HCT116 (cell line): ENCODE results near the gene C17orf58. TPM values are rescaled to one million over a fixed set of nuclear protein-coding genes. Genes with fewer than 3 reads are reported as not detected.

Source experiments
- ATAC-seq: fragments of 200-7000 bp; cut with Tn5 transposase; 2 replicates; pipeline ENCODE4 v1.9.1; 2020; ENCODE audit warnings: mild to moderate bottlenecking, moderate library complexity
- BruUV-seq: library from RNA; stranded (reverse); fragments of 400-500 nt; replicated peaks from 2 replicates; lab custom pipeline; 2021; lab: Mats Ljungman, UMichigan
- CTCF ChIA-PET: fragments of 300-600 bp; sonication (Branson Sonifier 250); formaldehyde crosslinking; loops from one replicate; lab custom pipeline; 2021; ENCODE audit warnings: antibody characterized with exemption; lab: Charles Lee
- POLR2A ChIA-PET: fragments of 300-600, 350-600 bp; sonication (Branson Sonifier 250); formaldehyde crosslinking; loops from one replicate; lab custom pipeline; 2021; ENCODE audit warnings: antibody characterized with exemption; lab: Charles Lee
- RAD21 ChIA-PET, 2 experiments: fragments of 300-600 bp; sonication (Branson Sonifier 250); formaldehyde crosslinking; loops; one replicate each; lab custom pipeline; 2023; ENCODE audit warnings: low total read pairs in 2 of 2; ENCODE audit not compliant: uncharacterized antibody in 2 of 2, unreplicated experiment in 2 of 2, low non-redundant PET in 1 of 2; lab: Charles Lee
- DNase-seq: peaks from one replicate; pipeline ENCODE4 v3.0.0-alpha.2; 2010; ENCODE audit warnings: low read depth, low spot score
- H2AFZ ChIP-seq: fragments of 200-600 bp; shearing (Covaris generic), sonication (generic); 2 replicates; pipeline ENCODE4 v1.6.1; 2017; ENCODE audit warnings: low read depth, mixed run types, mixed read lengths, antibody characterized with exemption, low read length; ENCODE audit not compliant: poor library complexity, severe bottlenecking
- H3K27ac ChIP-seq: 2 replicates; pipeline ENCODE4 v1.5.1; 2012; ENCODE audit warnings: low read depth, low read length
- H3K27me3 ChIP-seq: fragments of 200-600 bp; sonication (generic); 2 replicates; pipeline ENCODE4 v1.6.1; 2016; ENCODE audit warnings: mixed run types, low read length, mixed read lengths; ENCODE audit not compliant: insufficient read depth
- H3K36me3 ChIP-seq, 2 experiments: fragments of 200-500 bp in 1 of 2; fragments of 200-600 bp in 1 of 2; sonication (Bioruptor generic) in 1 of 2; sonication (generic) in 1 of 2; 2 replicates each; pipeline versions ENCODE4 v1.5.1 to v1.6.1; 2014 to 2016; ENCODE audit warnings: low read length in 2 of 2, inconsistent platforms in 1 of 2, mixed read lengths in 1 of 2, mixed run types in 1 of 2; ENCODE audit not compliant: insufficient read depth in 2 of 2, control insufficient read depth in 1 of 2
- H3K4me1 ChIP-seq, 2 experiments: fragments of 200-600 bp in 1 of 2; sonication (generic) in 1 of 2; 2 replicates each; pipeline versions ENCODE4 v1.5.1 to v1.6.1; 2012 to 2017; ENCODE audit warnings: low read length in 2 of 2, inconsistent platforms in 1 of 2, mild to moderate bottlenecking in 1 of 2, mixed read lengths in 1 of 2, mixed run types in 1 of 2, moderate library complexity in 1 of 2; ENCODE audit not compliant: insufficient read depth in 2 of 2, control insufficient read depth in 1 of 2
- H3K4me2 ChIP-seq: fragments of 200-600 bp; sonication (generic); 2 replicates; pipeline ENCODE4 v1.6.1; 2017; ENCODE audit warnings: mixed run types, low read length, mixed read lengths
- H3K4me3 ChIP-seq, 2 experiments: fragments of 200-600 bp in 1 of 2; sonication (generic) in 1 of 2; replicated peaks in 1 of 2; 2 replicates each; pipeline ENCODE4 v1.5.1; 2011 to 2016; ENCODE audit warnings: low read length in 2 of 2, control low read depth in 1 of 2, low read depth in 1 of 2, mild to moderate bottlenecking in 1 of 2, mixed read lengths in 1 of 2, mixed run types in 1 of 2
- H3K79me2 ChIP-seq: fragments of 200-600 bp; sonication (generic); 2 replicates; pipeline ENCODE4 v1.6.1; 2017; ENCODE audit warnings: mild to moderate bottlenecking, mixed run types, low read length, moderate library complexity, mixed read lengths; ENCODE audit not compliant: insufficient read depth
- H3K9ac ChIP-seq: fragments of 200-600 bp; sonication (generic); 2 replicates; pipeline ENCODE4 v1.6.1; 2016; ENCODE audit warnings: low read length, mixed read lengths
- H3K9me2 ChIP-seq: fragments of 200-600 bp; sonication (generic), shearing (Covaris generic); 2 replicates; pipeline ENCODE4 v1.6.1; 2017; ENCODE audit warnings: mixed run types, mild to moderate bottlenecking, moderate library complexity; ENCODE audit not compliant: insufficient read depth
- H3K9me3 ChIP-seq, 2 experiments: fragments of 200-500 bp in 1 of 2; fragments of 200-600 bp in 1 of 2; sonication (Bioruptor generic) in 1 of 2; sonication (generic) in 1 of 2; 2 replicates each; pipeline ENCODE4 v1.6.1; 2014 to 2017; ENCODE audit warnings: low read length in 2 of 2, mixed read lengths in 2 of 2, inconsistent platforms in 1 of 2, low read depth in 1 of 2, mild to moderate bottlenecking in 1 of 2, mixed run types in 1 of 2, moderate library complexity in 1 of 2; ENCODE audit not compliant: control insufficient read depth in 1 of 2, insufficient read depth in 1 of 2
- H4K20me1 ChIP-seq: fragments of 200-600 bp; sonication (generic), shearing (Covaris generic); 2 replicates; pipeline ENCODE4 v1.6.1; 2017; ENCODE audit warnings: mixed run types, mild to moderate bottlenecking, moderate library complexity; ENCODE audit not compliant: insufficient read depth
- CEBPB ChIP-seq: IDR thresholded peaks from 2 replicates; pipeline ENCODE4 v1.6.1; 2012; ENCODE audit warnings: low read depth
- EZH2 ChIP-seq: fragments of 200-600 bp; sonication (generic); IDR thresholded peaks from 2 replicates; pipeline ENCODE4 v1.6.1; 2017; ENCODE audit warnings: antibody characterized with exemption, mixed run types
- FOSL1 ChIP-seq: IDR thresholded peaks from 2 replicates; pipeline ENCODE4 v1.6.1; 2012; ENCODE audit warnings: low read depth
- JUND ChIP-seq: IDR thresholded peaks from 2 replicates; pipeline ENCODE4 v1.6.1; 2012
- POLR2A ChIP-seq: IDR thresholded peaks from 2 replicates; pipeline ENCODE4 v1.7.0; 2011; ENCODE audit warnings: borderline replicate concordance; ENCODE audit not compliant: insufficient read depth, insufficient read length; ENCODE audit errors: extremely low read depth
- POLR2AphosphoS5 ChIP-seq: IDR thresholded peaks from 2 replicates; pipeline ENCODE4 v1.6.1; 2011; ENCODE audit warnings: mild to moderate bottlenecking, low read depth, low read length, moderate library complexity
- RAD21 ChIP-seq: IDR thresholded peaks from 2 replicates; pipeline ENCODE4 v1.6.1; 2012; ENCODE audit warnings: low read depth, mild to moderate bottlenecking
- SP1 ChIP-seq: IDR thresholded peaks from 2 replicates; pipeline ENCODE4 v1.6.1; 2012; ENCODE audit warnings: low read depth
- YY1 ChIP-seq: IDR thresholded peaks from 2 replicates; pipeline ENCODE4 v1.6.1; 2011; ENCODE audit warnings: low read length, low read depth, moderate library complexity, mild to moderate bottlenecking; ENCODE audit not compliant: insufficient replicate concordance; ENCODE audit errors: extremely low read depth
- ZFX ChIP-seq: fragments of 450-650 bp; IDR thresholded peaks from 2 replicates; pipeline ENCODE4 v1.6.1; 2017
- intact Hi-C: fragments of 100-400 bp; cut with micrococcal nuclease; formaldehyde crosslinking; loops from 2 replicates; pipeline ENCODE4 v1.10.0; 2022
- total RNA-seq: library from RNA; stranded (reverse); gene quantifications from one replicate; pipeline ENCODE4 v1.2.1, GENCODE V29; 2021; ENCODE audit not compliant: unreplicated experiment
- TF ChIP-seq, protein P1 (sequence below): IDR thresholded peaks from 2 replicates; pipeline ENCODE4 v1.6.1; 2011; ENCODE audit warnings: mild to moderate bottlenecking, low read length, moderate library complexity; ENCODE audit not compliant: insufficient replicate concordance; ENCODE audit errors: extremely low read depth

C17orf58 gene
- total RNA-seq, 1 experiment from 2014 or later: 38.1 TPM

DNA sequence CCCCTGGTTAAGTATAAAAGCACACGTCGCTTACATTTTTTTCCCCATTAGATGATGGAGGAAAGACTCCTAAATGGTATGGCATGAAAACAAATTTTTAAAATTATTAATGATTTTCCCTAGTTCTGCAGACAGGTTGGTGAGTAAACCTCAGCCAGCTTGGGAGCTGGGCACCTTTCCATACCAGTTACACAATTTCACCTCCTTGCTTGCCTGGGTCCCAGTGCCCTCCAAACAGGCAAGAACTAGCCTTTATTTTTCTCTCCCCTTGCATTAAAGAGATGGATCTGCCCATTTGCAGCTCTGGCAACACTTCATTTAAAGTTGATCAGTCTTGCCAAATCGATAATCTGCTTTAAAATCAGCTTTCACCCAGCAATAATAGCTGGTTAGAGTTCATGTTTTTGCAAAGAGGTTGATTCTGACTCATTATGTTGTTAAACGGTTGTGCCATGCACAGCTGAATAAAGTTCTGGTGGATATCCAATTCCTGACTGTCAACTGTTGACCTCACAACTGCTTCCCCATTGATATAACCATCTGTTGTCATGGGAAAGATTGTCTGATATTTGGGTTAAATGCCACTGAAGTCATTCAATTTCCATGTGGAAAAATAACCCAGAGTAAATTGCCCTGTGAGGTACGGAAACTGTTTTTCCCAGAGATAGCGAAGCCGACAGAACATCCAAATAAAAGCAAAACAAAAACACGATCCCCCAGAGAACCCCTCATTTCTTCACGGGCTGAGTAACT, 1.3 kb downstream of the C17orf58 start:
- H3K9ac ChIP-seq: no peak overlapping the region
- H3K27ac ChIP-seq: peak overlapping the region; percentile 12; the same call in 1 of the 2 replicates

More for the DNA sequence above, 1.3 kb downstream of the C17orf58 start:
- peaks cover 0 to 3% of the 10 kb centered on the region in 2 experiments; a peak in 1 of 4 replicates for H3K36me3 ChIP-seq
- intact Hi-C loops: loop anchor here (5.0 kb wide), 1 partner anchor 107 kb away; no protein-coding TSS in a partner anchor
- H3K9me3 ChIP-seq: no peaks in the 10 kb centered on the region
- ChIA-PET POLR2A (interaction anchor here (0.9 kb wide), 1 partner anchor 12 kb away, joined by 3 read pairs; no protein-coding TSS in a partner anchor), CTCF (interaction anchor here (0.7 kb wide), 1 partner anchor 52 kb away, joined by 3 read pairs; no protein-coding TSS in a partner anchor), RAD21 (no interaction called here)
- H3K4me1 ChIP-seq: peaks cover 15 to 38% of the 10 kb centered on the region in 2 experiments
- H3K4me2 ChIP-seq: peak overlapping the region; percentile 96
- H4K20me1 ChIP-seq: no peaks in the 10 kb centered on the region
- H3K9me2 ChIP-seq: no peaks in the 10 kb centered on the region
- TF ChIP-seq CEBPB (peak; percentile 80), RAD21 (no peak), FOSL1 (peak; percentile 7; the same call in 1 of the 2 replicates), POLR2A (no peak), SP1 (no peak; the same call in 1 of the 2 replicates), JUND (0 out of 2 replicates have a peak, but pooled peaks have one; percentile 19), ZFX (no peak), POLR2AphosphoS5 (0 out of 2 replicates have a peak, but pooled peaks have one; percentile 14), EZH2 (no peak), YY1 (no peak)
- TF ChIP-seq, protein P1, sequence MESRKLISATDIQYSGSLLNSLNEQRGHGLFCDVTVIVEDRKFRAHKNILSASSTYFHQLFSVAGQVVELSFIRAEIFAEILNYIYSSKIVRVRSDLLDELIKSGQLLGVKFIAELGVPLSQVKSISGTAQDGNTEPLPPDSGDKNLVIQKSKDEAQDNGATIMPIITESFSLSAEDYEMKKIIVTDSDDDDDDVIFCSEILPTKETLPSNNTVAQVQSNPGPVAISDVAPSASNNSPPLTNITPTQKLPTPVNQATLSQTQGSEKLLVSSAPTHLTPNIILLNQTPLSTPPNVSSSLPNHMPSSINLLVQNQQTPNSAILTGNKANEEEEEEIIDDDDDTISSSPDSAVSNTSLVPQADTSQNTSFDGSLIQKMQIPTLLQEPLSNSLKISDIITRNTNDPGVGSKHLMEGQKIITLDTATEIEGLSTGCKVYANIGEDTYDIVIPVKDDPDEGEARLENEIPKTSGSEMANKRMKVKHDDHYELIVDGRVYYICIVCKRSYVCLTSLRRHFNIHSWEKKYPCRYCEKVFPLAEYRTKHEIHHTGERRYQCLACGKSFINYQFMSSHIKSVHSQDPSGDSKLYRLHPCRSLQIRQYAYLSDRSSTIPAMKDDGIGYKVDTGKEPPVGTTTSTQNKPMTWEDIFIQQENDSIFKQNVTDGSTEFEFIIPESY: no peak
- DNase-seq (no peak), ATAC-seq (no peak)
- H3K4me3 ChIP-seq: peak overlapping the region; percentile 22 to 98; a peak in 3 of 4 replicates
- TSS peak; percentile 79 for BruUV-seq
- no peak overlapping the region for H2AFZ ChIP-seq
- no peaks in the 10 kb centered on the region for H3K27me3 ChIP-seq
- peaks cover 15% of the 10 kb centered on the region for H3K79me2 ChIP-seq
